Trophoblast cell (in vitro differentiated cells and primary cell): ENCODE data around the gene LRTM1.

Experiments used
- DNase-seq, 2 donors: peaks; one replicate each; pipeline ENCODE4 v3.0.0-alpha.2; 2016
- H2AFZ ChIP-seq: 2 replicates; pipeline ENCODE4 v1.6.1; 2013; ENCODE audit warnings: low read length, moderate library complexity, mild to moderate bottlenecking; ENCODE audit not compliant: insufficient read depth, poor library complexity
- H2AK5ac ChIP-seq: 2 replicates; pipeline ENCODE4 v1.6.1; 2013; ENCODE audit warnings: mild to moderate bottlenecking, low read length
- H2BK120ac ChIP-seq: 2 replicates; pipeline ENCODE4 v1.6.1; 2013; ENCODE audit warnings: low read length, mild to moderate bottlenecking, moderate library complexity; ENCODE audit not compliant: insufficient read depth, poor library complexity
- H2BK12ac ChIP-seq: 2 replicates; pipeline ENCODE4 v1.6.1; 2013; ENCODE audit warnings: mild to moderate bottlenecking, low read length, moderate library complexity
- H2BK5ac ChIP-seq: 2 replicates; pipeline ENCODE4 v1.6.1; 2013; ENCODE audit warnings: low read length, low read depth, moderate library complexity, mild to moderate bottlenecking; ENCODE audit not compliant: poor library complexity
- H3K14ac ChIP-seq: 2 replicates; pipeline ENCODE4 v1.6.1; 2013; ENCODE audit warnings: mild to moderate bottlenecking, low read length
- H3K18ac ChIP-seq: 2 replicates; pipeline ENCODE4 v1.6.1; 2013; ENCODE audit warnings: mild to moderate bottlenecking, low read length
- H3K23ac ChIP-seq: 2 replicates; pipeline ENCODE4 v1.6.1; 2013; ENCODE audit warnings: low read length
- H3K27ac ChIP-seq: 2 replicates; pipeline ENCODE4 v1.5.1; 2013; ENCODE audit warnings: low read depth, mild to moderate bottlenecking, inconsistent platforms, low read length, moderate library complexity
- H3K27me3 ChIP-seq: 2 replicates; pipeline ENCODE4 v1.6.1; 2013; ENCODE audit warnings: inconsistent platforms, mild to moderate bottlenecking, low read length, moderate library complexity; ENCODE audit not compliant: insufficient read depth
- H3K36me3 ChIP-seq, 2 experiments: 1 replicate in 1 of 2; 2 replicates in 1 of 2; pipeline ENCODE4 v1.6.1; 2013; ENCODE audit warnings: low read length in 2 of 2, mild to moderate bottlenecking in 2 of 2, moderate library complexity in 1 of 2; ENCODE audit not compliant: insufficient read depth in 2 of 2, control insufficient read depth in 1 of 2
- H3K4ac ChIP-seq: 2 replicates; pipeline ENCODE4 v1.6.1; 2013; ENCODE audit warnings: low read depth, mild to moderate bottlenecking, low read length, moderate library complexity
- H3K4me1 ChIP-seq, 2 experiments: 1 replicate in 1 of 2; 2 replicates in 1 of 2; pipeline ENCODE4 v1.6.1; 2013; ENCODE audit warnings: low read length in 2 of 2, mild to moderate bottlenecking in 2 of 2, moderate library complexity in 1 of 2; ENCODE audit not compliant: insufficient read depth in 2 of 2, control insufficient read depth in 1 of 2
- H3K4me2 ChIP-seq: 2 replicates; pipeline ENCODE4 v1.6.1; 2013; ENCODE audit warnings: inconsistent platforms, mild to moderate bottlenecking, low read length, moderate library complexity
- H3K4me3 ChIP-seq: 2 replicates; pipeline ENCODE4 v1.5.1; 2013; ENCODE audit warnings: mild to moderate bottlenecking, low read depth, low read length, inconsistent platforms
- H3K79me1 ChIP-seq: one replicate; pipeline ENCODE4 v1.6.1; 2013; ENCODE audit warnings: low read length
- H3K79me2 ChIP-seq: 2 replicates; pipeline ENCODE4 v1.6.1; 2013; ENCODE audit warnings: low read length, mild to moderate bottlenecking; ENCODE audit not compliant: control insufficient read depth, insufficient read depth, poor library complexity
- H3K9ac ChIP-seq: 2 replicates; pipeline ENCODE4 v1.6.1; 2013; ENCODE audit warnings: mild to moderate bottlenecking, low read length
- H3K9me3 ChIP-seq: 2 replicates; pipeline ENCODE4 v1.6.1; 2013; ENCODE audit warnings: low read depth, mild to moderate bottlenecking, control low read depth, inconsistent platforms, low read length; ENCODE audit not compliant: insufficient read depth
- H4K12ac ChIP-seq: 2 replicates; pipeline ENCODE4 v1.6.1; 2013; ENCODE audit warnings: low read depth, mild to moderate bottlenecking, low read length, moderate library complexity
- H4K8ac ChIP-seq: 2 replicates; pipeline ENCODE4 v1.6.1; 2013; ENCODE audit warnings: low read depth, mild to moderate bottlenecking, low read length, moderate library complexity
- H4K91ac ChIP-seq: one replicate; pipeline ENCODE4 v1.6.1; 2013; ENCODE audit warnings: low read depth, mild to moderate bottlenecking, low read length, moderate library complexity
- whole genome bisulfite sequencing: extraction: QIAGEN DNeasy Blood & Tissue Kit; methylation state at CpG from one replicate; pipeline ENCODE4 v1.1.7; 2013; ENCODE audit warnings: missing lambda C conversion rate; ENCODE audit not compliant: insufficient read length, insufficient coverage; ENCODE audit errors: extremely low coverage; 5-methylcytosine and 5-hydroxymethylcytosine counted together

Gene LRTM1

DNA sequence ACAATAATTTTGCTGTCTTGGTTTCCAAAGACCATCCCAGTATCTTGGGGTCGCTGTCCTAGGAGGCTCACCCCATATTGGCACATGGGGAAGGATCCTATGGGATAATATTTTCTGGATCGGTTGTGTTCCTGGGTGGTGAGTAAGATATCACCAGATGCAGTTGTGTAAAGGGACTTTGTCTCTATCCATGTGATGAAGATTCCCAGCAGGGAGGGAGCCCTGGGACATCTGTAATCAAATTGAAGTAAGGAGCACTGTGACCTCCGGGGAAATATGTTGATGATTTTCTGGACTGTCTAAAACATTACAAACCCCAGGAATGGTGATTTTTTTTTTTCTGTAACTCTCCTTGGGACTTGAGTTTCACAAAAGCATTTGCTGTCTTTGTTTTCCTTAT lies 36.2 kb upstream of the LRTM1 start:
- H4K8ac ChIP-seq = no peak overlapping the region
- no peak overlapping the region for H2BK5ac ChIP-seq
- no peaks in the 10 kb centered on the region for H3K27me3 ChIP-seq
- no peak overlapping the region for H3K23ac ChIP-seq
- H2AFZ ChIP-seq = no peak overlapping the region
- no peak overlapping the region for H4K12ac ChIP-seq
- no peak overlapping the region for H3K4ac ChIP-seq
- H3K36me3 ChIP-seq = no peaks in the 10 kb centered on the region
- no peak overlapping the region for H3K27ac ChIP-seq
- H4K91ac ChIP-seq = no peak overlapping the region
- H3K14ac ChIP-seq = no peak overlapping the region
- WGBS = no CpG with 5 or more reads among the region's 3 CpGs
- H2BK12ac ChIP-seq = no peak overlapping the region
- no peaks in the 10 kb centered on the region for H3K79me2 ChIP-seq
- DNase-seq = no peak
- no peak overlapping the region for H3K9ac ChIP-seq
- H3K4me2 ChIP-seq = no peak overlapping the region
- no peak overlapping the region for H2AK5ac ChIP-seq
- H3K18ac ChIP-seq = no peak overlapping the region
- no peak overlapping the region for H2BK120ac ChIP-seq
- no peak overlapping the region for H3K4me3 ChIP-seq
- peaks cover 4% of the 10 kb centered on the region for H3K79me1 ChIP-seq
- no peaks in the 10 kb centered on the region for H3K9me3 ChIP-seq
- peaks cover 3 to 7% of the 10 kb centered on the region in 2 experiments for H3K4me1 ChIP-seq

DNA sequence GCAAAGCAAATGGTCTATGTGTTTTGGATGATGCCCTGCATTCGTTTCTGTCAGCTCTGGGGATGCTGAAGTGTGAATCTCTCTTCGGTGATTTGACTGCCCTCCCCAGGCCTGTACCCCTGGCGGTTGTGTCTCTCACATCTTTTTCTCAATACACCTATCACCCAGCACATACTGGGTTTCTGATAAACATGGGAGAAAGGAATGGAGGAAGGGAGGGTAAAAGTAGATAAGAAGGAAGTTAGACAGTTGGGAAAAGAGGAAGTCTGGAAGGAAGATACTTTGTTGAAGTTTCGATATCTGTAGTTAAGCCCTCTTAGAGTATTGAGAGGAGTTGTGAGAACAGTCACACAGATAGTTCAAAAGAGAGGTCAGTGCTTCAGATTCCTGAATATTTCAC lies 35.8 kb upstream of the LRTM1 start:
- Histone ChIP-seq H3K23ac (no peak overlapping the region), H3K18ac (no peak overlapping the region), H3K4ac (no peak overlapping the region), H4K8ac (no peak overlapping the region), H4K91ac (no peak overlapping the region), H3K36me3 (no peaks in the 10 kb centered on the region), H3K14ac (no peak overlapping the region), H3K27ac (no peak overlapping the region), H2BK5ac (no peak overlapping the region), H3K4me2 (no peak overlapping the region), H4K12ac (no peak overlapping the region), H3K9me3 (no peaks in the 10 kb centered on the region), H3K79me2 (no peaks in the 10 kb centered on the region), H3K27me3 (no peaks in the 10 kb centered on the region), H3K4me1 (peaks cover 3 to 7% of the 10 kb centered on the region in 2 experiments), H3K4me3 (no peak overlapping the region), H2BK120ac (no peak overlapping the region), H2BK12ac (no peak overlapping the region), H2AK5ac (no peak overlapping the region), H3K9ac (no peak overlapping the region), H3K79me1 (peaks cover 4% of the 10 kb centered on the region), H2AFZ (no peak overlapping the region)
- DNase-seq = no peak
- WGBS = no CpG with 5 or more reads among the region's 4 CpGs

DNA sequence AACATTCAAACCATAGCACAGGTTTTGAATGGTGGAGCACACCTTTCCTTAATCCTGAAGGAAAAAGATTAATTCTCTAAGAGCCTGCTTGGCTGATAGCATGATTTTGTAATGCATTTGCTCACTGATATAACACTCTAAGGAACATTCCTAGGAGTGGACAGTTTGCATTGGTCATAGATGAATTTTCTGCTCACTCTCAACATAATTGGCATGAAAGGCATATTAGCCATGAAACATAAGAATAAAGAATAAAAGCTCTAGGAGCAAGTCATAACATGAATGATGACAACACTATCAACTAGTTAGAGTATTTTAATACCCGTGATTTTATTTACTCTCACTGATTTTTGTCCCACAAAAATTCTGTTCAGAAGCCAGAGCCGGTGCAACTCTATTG lies 34.3 kb upstream of the LRTM1 start:
- Histone ChIP-seq H3K18ac (no peak overlapping the region), H3K4me1 (peaks cover 3 to 7% of the 10 kb centered on the region in 2 experiments), H4K8ac (no peak overlapping the region), H4K12ac (no peak overlapping the region), H2BK120ac (no peak overlapping the region), H3K4me3 (no peak overlapping the region), H2BK5ac (no peak overlapping the region), H3K79me2 (no peaks in the 10 kb centered on the region), H3K14ac (no peak overlapping the region), H3K23ac (no peak overlapping the region), H2BK12ac (no peak overlapping the region), H3K79me1 (peaks cover 6% of the 10 kb centered on the region), H4K91ac (no peak overlapping the region), H3K9ac (no peak overlapping the region), H3K4ac (no peak overlapping the region), H3K27ac (no peak overlapping the region), H3K9me3 (no peaks in the 10 kb centered on the region), H3K36me3 (no peaks in the 10 kb centered on the region), H2AK5ac (no peak overlapping the region), H2AFZ (no peak overlapping the region), H3K27me3 (no peaks in the 10 kb centered on the region), H3K4me2 (no peak overlapping the region)
- DNase-seq = no peak
- no CpG with 5 or more reads among the region's 2 CpGs for WGBS

DNA sequence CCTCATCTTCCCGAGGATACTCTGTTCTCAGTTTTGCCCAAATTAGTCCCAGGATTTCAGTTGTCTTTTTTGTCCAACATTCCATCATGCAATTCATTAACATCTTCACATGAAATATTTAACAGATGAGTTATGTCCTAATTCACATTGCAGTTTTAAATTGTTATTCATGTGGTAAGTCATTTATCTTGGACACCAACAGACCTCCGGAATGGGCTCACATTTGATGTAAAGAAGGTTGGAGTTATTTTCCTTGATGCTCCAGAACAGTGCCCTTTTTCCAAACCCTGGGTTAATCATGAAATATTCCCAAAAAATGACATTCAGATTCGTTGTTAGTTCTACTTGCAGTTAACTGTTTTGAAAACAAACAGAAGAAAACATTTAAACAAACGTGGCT lies 32.8 kb upstream of the LRTM1 start:
- no peak for DNase-seq
- Histone ChIP-seq H4K12ac (no peak overlapping the region), H3K9ac (no peak overlapping the region), H3K36me3 (no peaks in the 10 kb centered on the region), H2BK120ac (no peak overlapping the region), H3K9me3 (no peaks in the 10 kb centered on the region), H2BK12ac (no peak overlapping the region), H2AFZ (no peak overlapping the region), H3K27ac (no peak overlapping the region), H3K14ac (no peak overlapping the region), H3K23ac (no peak overlapping the region), H3K4me3 (no peak overlapping the region), H3K4me1 (peaks cover 8 to 12% of the 10 kb centered on the region in 2 experiments), H3K4ac (no peak overlapping the region), H2BK5ac (no peak overlapping the region), H3K27me3 (no peaks in the 10 kb centered on the region), H3K4me2 (no peak overlapping the region), H4K91ac (no peak overlapping the region), H4K8ac (no peak overlapping the region), H3K79me1 (peaks cover 15% of the 10 kb centered on the region), H2AK5ac (no peak overlapping the region), H3K79me2 (peaks cover under 1% of the 10 kb centered on the region), H3K18ac (no peak overlapping the region)
- no CpG with 5 or more reads among the region's 4 CpGs for WGBS
